HG02840 (cell line): Measurements from ENCODE around the gene CYB5B.
"Not testable (repeated sequence)": the region's sequence is repeated elsewhere in the genome, so short reads cannot be mapped to it uniquely, and the experiment has no call there.

Source experiments
- ATAC-seq: cut with Tn5 transposase; IDR thresholded peaks from one replicate; pipeline ENCODE4 v1.9.1; 2021; ENCODE audit warnings: mild to moderate bottlenecking, moderate library complexity, moderate number of reproducible peaks; ENCODE audit not compliant: unreplicated experiment, low FRiP score

The CYB5B gene

GRCh38 chr16:69441030-69441429, 16.6 kb downstream of the CYB5B start:
- not testable (repeated sequence) for ATAC-seq

GRCh38 chr16:69443927-69444631, 19.7 kb downstream of the CYB5B start:
- no peak for ATAC-seq

- ATAC-seq: no peak
These were observed 20.6 kb downstream of the CYB5B start for GRCh38 chr16:69444873-69445517.

- ATAC-seq: no peak
These were observed 24.2 kb downstream of the CYB5B start for GRCh38 chr16:69448470-69449193.

- no peak for ATAC-seq
These were observed 26.7 kb downstream of the CYB5B start for GRCh38 chr16:69451166-69451565.

- ATAC-seq: no peak
These were observed 29.5 kb downstream of the CYB5B start for GRCh38 chr16:69453936-69454335.

GRCh38 chr16:69463876-69464275, 39.5 kb downstream of the CYB5B start:
- no peak for ATAC-seq

- ATAC-seq: no peak
These were observed 40.8 kb downstream of the CYB5B start for GRCh38 chr16:69465083-69465721.

- ATAC-seq: no peak
These were observed 41.5 kb downstream of the CYB5B start for GRCh38 chr16:69465881-69466280.

- ATAC-seq: no peak
These were observed 42.1 kb downstream of the CYB5B start for GRCh38 chr16:69466547-69466946.

- ATAC-seq: no peak
These were observed 42.7 kb downstream of the CYB5B start for GRCh38 chr16:69467080-69467479.

- no peak for ATAC-seq
These were observed 43.2 kb downstream of the CYB5B start for GRCh38 chr16:69467531-69468204.

- peak; percentile 54 for ATAC-seq
These were observed 45.6 kb downstream of the CYB5B start for GRCh38 chr16:69469807-69470561.

- ATAC-seq: no peak
These were observed 46.7 kb downstream of the CYB5B start for GRCh38 chr16:69471121-69471520.

GRCh38 chr16:69474408-69474807, 50.0 kb downstream of the CYB5B start:
- ATAC-seq: no peak

- ATAC-seq: no peak
These were observed 52.6 kb downstream of the CYB5B start for GRCh38 chr16:69476920-69477443.

GRCh38 chr16:69477546-69477945, 53.1 kb downstream of the CYB5B start:
- no peak for ATAC-seq

GRCh38 chr16:69478685-69479084, 54.3 kb downstream of the CYB5B start:
- no peak for ATAC-seq

- no peak for ATAC-seq
These were observed 55.4 kb downstream of the CYB5B start for GRCh38 chr16:69479775-69480174.
